Loucy (cell line): ENCODE data around the gene PHF8.

ENCODE experiments used
- H2AFZ ChIP-seq: fragments of 200-600 bp; sonication (generic); 2 replicates; pipeline ENCODE4 v1.6.0; 2016; ENCODE audit warnings: antibody characterized with exemption, mild to moderate bottlenecking, low read length, moderate library complexity
- H3F3A ChIP-seq: fragments of 200-600 bp; 2 replicates; pipeline ENCODE4 v1.6.0; 2016; ENCODE audit warnings: antibody characterized with exemption, low read depth, mild to moderate bottlenecking
- H3K27me3 ChIP-seq: fragments of 200-600 bp; sonication (generic); 2 replicates; pipeline ENCODE4 v1.6.1; 2014; ENCODE audit warnings: low read length, mild to moderate bottlenecking; ENCODE audit not compliant: insufficient read depth, poor library complexity, severe bottlenecking
- H3K36me3 ChIP-seq: fragments of 200-600 bp; sonication (generic); 2 replicates; pipeline ENCODE4 v1.6.1; 2016; ENCODE audit warnings: low read length; ENCODE audit not compliant: insufficient read depth
- H3K4me1 ChIP-seq: fragments of 200-600 bp; sonication (generic); 2 replicates; pipeline ENCODE4 v1.5.1; 2014; ENCODE audit warnings: low read length, mild to moderate bottlenecking; ENCODE audit not compliant: insufficient read depth, poor library complexity, severe bottlenecking
- H3K4me2 ChIP-seq: fragments of 200-600 bp; sonication (generic); 2 replicates; pipeline ENCODE4 v1.6.0; 2014; ENCODE audit warnings: antibody characterized with exemption, low read length, low read depth, mild to moderate bottlenecking; ENCODE audit not compliant: poor library complexity, severe bottlenecking
- H3K4me3 ChIP-seq: fragments of 200-600 bp; sonication (generic); 2 replicates; pipeline ENCODE4 v1.5.1; 2014; ENCODE audit warnings: low read length, mild to moderate bottlenecking, mixed read lengths; ENCODE audit not compliant: poor library complexity, severe bottlenecking
- H3K79me2 ChIP-seq: fragments of 200-600 bp; sonication (generic); 2 replicates; pipeline ENCODE4 v1.6.1; 2014; ENCODE audit warnings: low read length; ENCODE audit not compliant: insufficient read depth
- H3K9ac ChIP-seq: fragments of 200-600 bp; sonication (generic); 2 replicates; pipeline ENCODE4 v1.6.0; 2014; ENCODE audit warnings: mild to moderate bottlenecking, low read depth, low read length, moderate library complexity; ENCODE audit not compliant: poor library complexity, severe bottlenecking
- H3K9me2 ChIP-seq: fragments of 200-600 bp; sonication (generic); replicated peaks from 2 replicates; pipeline ENCODE4 v1.6.1; 2016; ENCODE audit warnings: low read depth, low read length, mixed read lengths
- H3K9me3 ChIP-seq: fragments of 200-600 bp; sonication (generic); 2 replicates; pipeline ENCODE4 v1.6.1; 2014; ENCODE audit warnings: mild to moderate bottlenecking, antibody characterized with exemption, low read length, low read depth; ENCODE audit not compliant: insufficient read depth
- H4K20me1 ChIP-seq: fragments of 200-600 bp; sonication (generic); 2 replicates; pipeline ENCODE4 v1.6.0; 2014; ENCODE audit warnings: antibody characterized with exemption, low read length, mild to moderate bottlenecking; ENCODE audit not compliant: insufficient read depth, poor library complexity, severe bottlenecking
- EZH2phosphoT487 ChIP-seq: fragments of 200-600 bp; IDR thresholded peaks from 2 replicates; pipeline ENCODE4 v1.6.1; 2018; ENCODE audit warnings: antibody characterized with exemption, mild to moderate bottlenecking, moderate library complexity, borderline replicate concordance
- TF ChIP-seq, protein P1 (sequence below): fragments of 200-600 bp; sonication (generic); conservative IDR thresholded peaks from 2 replicates; pipeline ENCODE4 v1.5.1; 2014; ENCODE audit warnings: mild to moderate bottlenecking, antibody characterized with exemption, low read length

Gene PHF8

GRCh38 chrX:53900623-53901022 lies 143.7 kb downstream of the PHF8 start:
- Histone ChIP-seq H3K9ac (no peak overlapping the region), H3K4me1 (no peaks in the 10 kb centered on the region), H3F3A (no peaks in the 10 kb centered on the region), H3K36me3 (no peaks in the 10 kb centered on the region), H3K27me3 (no peaks in the 10 kb centered on the region), H2AFZ (no peak overlapping the region), H3K9me3 (no peaks in the 10 kb centered on the region), H4K20me1 (no peaks in the 10 kb centered on the region), H3K9me2 (no peaks in the 10 kb centered on the region), H3K4me3 (no peak overlapping the region), H3K4me2 (no peak overlapping the region), H3K79me2 (no peaks in the 10 kb centered on the region)
- no peak for TF ChIP-seq EZH2phosphoT487
- TF ChIP-seq, protein P1, sequence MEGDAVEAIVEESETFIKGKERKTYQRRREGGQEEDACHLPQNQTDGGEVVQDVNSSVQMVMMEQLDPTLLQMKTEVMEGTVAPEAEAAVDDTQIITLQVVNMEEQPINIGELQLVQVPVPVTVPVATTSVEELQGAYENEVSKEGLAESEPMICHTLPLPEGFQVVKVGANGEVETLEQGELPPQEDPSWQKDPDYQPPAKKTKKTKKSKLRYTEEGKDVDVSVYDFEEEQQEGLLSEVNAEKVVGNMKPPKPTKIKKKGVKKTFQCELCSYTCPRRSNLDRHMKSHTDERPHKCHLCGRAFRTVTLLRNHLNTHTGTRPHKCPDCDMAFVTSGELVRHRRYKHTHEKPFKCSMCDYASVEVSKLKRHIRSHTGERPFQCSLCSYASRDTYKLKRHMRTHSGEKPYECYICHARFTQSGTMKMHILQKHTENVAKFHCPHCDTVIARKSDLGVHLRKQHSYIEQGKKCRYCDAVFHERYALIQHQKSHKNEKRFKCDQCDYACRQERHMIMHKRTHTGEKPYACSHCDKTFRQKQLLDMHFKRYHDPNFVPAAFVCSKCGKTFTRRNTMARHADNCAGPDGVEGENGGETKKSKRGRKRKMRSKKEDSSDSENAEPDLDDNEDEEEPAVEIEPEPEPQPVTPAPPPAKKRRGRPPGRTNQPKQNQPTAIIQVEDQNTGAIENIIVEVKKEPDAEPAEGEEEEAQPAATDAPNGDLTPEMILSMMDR, result no peak

DNA sequence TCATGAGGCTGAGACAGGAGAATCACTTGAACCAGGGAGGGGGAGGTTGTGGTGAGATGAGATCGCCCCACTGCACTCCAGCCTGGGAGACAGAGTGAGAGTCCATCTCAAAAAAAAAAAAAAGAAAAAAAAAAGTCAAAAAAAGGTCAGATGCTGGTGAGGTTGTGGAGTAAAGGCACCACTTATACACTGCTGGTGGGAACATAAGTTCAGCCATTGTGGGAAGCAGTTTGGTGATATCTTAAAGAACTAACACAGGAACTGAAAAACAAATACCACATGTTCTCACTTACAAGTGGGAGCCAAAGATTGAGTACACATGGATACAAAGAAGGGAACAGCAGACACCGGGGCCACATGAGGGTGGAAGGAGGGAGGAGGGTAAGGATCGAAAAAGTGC lies 149.0 kb downstream of the PHF8 start:
- no peaks in the 10 kb centered on the region for H3K9me3 ChIP-seq
- H3K4me3 ChIP-seq, result no peak overlapping the region
- H3F3A ChIP-seq, result no peaks in the 10 kb centered on the region
- no peaks in the 10 kb centered on the region for H3K27me3 ChIP-seq
- no peaks in the 10 kb centered on the region for H3K36me3 ChIP-seq
- H3K4me2 ChIP-seq, result no peak overlapping the region
- TF ChIP-seq EZH2phosphoT487, result no peak
- TF ChIP-seq, protein P1, result no peak
- no peaks in the 10 kb centered on the region for H3K9me2 ChIP-seq
- no peak overlapping the region for H2AFZ ChIP-seq
- no peaks in the 10 kb centered on the region for H4K20me1 ChIP-seq
- no peaks in the 10 kb centered on the region for H3K79me2 ChIP-seq
- H3K4me1 ChIP-seq, result no peaks in the 10 kb centered on the region
- no peak overlapping the region for H3K9ac ChIP-seq
